NCI-H524 treated with DMSO at 0.1 percent for 48 hours (cell line): Measurements from ENCODE around the gene PTPRJ.
"Not testable (repeated sequence)": the region's sequence is repeated elsewhere in the genome, so short reads cannot be mapped to it uniquely, and the experiment has no call there.

Experiments used
- DNase-seq: peaks from one replicate; lab custom pipeline; 2025; lab: John Stamatoyannopoulos, UW

The PTPRJ gene

GRCh38 chr11:48165426-48165825, 185.1 kb downstream of the PTPRJ start:
- DNase-seq: no peak

GRCh38 chr11:48167380-48167779, 187.0 kb downstream of the PTPRJ start:
- no peak for DNase-seq

- no peak for DNase-seq
Measured at GRCh38 chr11:48168815-48169214, 188.5 kb downstream of the PTPRJ start.

DNA sequence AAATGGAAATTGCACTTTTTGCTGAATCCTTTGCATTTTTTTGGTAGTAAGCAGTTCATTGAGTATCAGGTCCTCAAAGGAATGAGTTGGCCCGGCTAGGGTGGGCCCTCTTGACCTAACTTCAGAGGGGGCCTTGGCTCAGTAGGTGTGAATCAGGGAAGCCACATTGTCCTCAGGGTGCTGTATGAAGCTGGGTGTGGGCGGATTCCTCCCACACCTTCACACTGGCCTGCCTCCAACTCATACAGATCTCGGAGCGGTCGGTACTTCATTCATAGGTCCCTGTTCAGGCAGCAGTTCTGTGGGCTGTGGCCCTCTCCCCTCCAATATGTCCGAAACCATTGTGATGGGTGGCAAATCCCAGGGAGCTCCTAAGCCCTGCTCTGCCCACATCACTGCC, 188.9 kb downstream of the PTPRJ start:
- no peak for DNase-seq

- DNase-seq: no peak
Measured at GRCh38 chr11:48169717-48170116, 189.4 kb downstream of the PTPRJ start.

DNA sequence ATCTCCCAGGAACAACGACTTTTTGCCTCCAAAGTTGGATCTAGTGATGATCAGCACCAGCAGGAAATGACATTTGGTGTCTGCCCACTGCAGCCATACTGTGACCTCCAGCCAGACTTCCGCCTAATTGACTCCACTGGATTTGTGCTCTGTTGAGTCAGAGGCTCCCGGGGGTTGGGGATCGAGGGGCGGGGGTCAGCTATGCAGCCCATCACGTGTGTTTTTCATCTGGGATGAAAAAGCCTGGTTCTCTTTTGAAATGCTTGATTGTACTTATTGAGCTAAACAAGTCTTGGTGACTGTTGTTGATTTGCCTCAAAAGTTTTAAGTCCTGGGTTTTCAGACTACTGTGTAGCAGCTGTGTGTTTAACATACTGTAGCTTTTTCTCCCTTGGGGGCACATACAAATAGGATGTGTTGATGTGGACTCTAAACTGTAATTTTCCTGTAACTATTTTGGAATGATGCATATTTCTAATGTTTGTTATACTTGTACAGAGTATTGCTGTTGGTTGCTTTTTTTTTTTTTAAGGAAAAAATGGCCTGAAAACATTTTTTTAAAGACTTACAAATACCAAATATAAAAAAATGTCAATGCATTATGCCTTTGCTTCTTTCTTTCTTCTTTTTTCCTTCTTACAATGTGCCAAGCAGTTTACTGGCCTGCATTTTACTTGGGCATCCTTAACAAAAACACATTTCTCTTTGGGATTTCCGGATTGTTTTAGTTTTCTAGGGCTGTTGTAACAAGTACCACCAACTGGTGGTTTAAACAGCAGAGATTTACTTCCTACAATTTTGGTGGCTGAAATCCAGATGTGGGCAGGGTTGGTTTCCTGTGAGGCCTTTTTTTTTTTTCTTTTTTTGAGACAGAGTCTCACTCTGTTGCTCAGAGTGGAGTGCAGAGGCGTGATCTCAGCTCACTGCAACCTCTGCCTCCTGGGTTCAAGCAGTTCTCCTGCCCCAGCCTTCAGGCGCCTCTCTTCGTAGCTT, 190.2 kb downstream of the PTPRJ start:
- no peak for DNase-seq

- no peak for DNase-seq
Measured at GRCh38 chr11:48172818-48173609, 192.7 kb downstream of the PTPRJ start.

DNA sequence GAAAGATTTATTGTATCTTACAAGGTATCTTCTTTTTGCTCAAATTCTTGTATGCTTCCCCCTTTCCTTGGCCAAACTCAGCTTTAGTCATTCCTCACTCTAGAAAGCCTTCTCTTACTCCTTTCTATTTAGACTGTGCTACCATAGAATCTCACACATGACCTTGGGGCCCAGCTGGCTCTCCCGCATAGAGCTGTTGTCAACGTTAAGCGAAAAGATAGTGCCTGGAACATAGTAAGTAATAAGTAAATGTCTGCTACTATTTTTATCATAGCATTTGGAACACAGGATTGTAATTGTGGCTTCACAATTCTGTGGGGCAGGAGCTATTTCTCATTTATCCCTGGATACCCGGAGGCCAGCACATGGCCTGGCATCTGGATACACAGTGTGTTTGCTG, 197.3 kb downstream of the PTPRJ start:
- no peak for DNase-seq

DNA sequence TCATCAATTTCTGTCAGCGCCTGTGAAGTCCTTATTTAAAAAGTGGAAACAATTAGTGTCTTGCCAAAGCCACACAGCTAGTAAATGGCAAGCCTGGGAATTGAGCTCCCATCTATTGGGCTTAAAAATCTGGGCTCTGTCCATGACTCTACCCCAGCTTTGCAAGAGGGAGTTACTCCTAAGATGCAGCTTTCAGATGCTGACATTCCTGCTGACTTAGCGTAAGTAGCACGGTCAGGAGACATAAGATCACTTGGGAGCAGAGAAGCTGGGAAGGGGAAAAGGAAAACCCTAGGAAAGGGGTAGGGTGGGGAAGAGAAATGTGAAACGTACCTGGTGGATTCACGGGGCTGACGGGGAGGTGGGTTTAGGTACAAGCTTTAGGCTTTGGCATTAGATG, 200.3 kb downstream of the PTPRJ start:
- DNase-seq: no peak

GRCh38 chr11:48182860-48183526, 202.6 kb downstream of the PTPRJ start:
- no peak for DNase-seq

DNA sequence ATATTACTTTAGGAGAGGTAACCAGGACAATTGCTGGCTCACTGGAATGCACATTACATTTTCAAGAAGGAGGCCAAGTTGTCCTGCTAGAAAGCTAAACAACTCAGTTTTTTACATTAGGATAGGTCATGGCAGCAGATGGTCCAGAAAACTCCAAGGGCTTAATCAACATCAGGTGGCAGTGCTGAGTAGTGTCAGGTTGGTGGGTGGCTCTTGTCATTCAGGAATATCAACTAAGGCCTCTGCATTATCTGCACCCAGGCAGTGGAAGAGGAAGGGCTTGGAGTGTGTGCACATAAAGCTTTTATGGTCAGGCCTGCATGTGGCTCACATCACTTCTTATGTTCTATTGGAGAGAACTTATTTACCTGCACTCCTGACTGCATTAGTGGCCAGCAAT, 204.1 kb downstream of the PTPRJ start:
- DNase-seq: no peak

GRCh38 chr11:48190906-48191654, 210.7 kb downstream of the PTPRJ start:
- DNase-seq: not testable (repeated sequence)

DNA sequence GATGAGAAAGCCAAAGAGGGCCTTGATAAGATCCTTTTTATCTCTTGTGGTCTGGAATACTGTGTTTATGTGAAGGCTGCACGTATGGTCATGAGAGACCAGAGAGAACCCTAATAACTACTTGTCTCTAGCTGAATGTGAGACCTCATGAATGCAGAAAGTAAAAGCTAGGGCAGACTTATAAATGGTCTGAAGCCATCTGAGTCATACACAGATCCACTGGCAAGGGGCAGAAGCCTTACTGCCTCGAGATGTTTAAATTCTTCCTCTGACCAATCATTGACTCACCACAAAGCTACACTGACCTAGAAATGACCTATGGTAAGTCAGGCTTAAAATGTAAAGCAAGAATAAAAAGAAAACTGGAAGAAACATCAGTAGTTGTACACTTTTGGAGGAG, 213.5 kb downstream of the PTPRJ start:
- DNase-seq: no peak

DNA sequence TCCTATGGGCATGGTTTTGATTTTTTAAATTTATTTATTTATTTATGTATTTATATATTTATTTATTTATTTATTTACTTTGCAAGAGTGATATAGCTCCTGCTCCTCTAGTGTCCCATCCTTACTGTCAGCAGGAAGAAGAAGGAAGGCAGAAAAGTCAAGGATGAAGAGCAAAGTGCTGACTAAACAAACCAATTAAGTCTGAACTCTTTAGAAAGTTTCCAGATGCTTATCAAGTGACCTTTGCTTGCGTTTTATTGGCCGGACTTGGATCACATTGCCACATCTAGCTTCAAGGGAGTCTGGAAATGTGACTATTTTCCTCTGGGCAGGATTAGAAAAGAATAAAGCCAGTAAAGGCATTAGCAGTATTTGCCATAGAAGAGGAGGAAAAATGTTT, 227.5 kb downstream of the PTPRJ start:
- DNase-seq: no peak

DNA sequence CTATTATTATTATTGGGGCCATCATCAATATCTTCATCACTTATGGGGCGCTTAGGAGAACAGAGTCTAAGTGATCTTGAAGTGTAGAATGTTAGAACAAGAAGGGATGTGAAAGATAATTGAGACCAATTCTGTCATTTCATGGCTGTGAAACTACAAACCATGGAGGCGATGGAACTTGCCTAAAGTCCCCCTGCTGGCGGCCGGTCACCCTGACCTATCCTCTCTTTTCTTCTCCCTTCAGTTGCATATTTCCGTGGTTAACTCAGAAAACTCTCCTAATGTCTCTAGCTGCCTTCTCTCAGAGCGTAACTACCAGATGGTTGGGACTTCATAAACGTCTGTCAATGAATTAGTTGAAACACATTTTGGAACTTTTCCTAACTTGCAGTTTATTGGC, 229.7 kb downstream of the PTPRJ start:
- no peak for DNase-seq

- DNase-seq: no peak
Measured at GRCh38 chr11:48216510-48216909, 236.2 kb downstream of the PTPRJ start, which contains the start of gene OR4B1. TSS of gene OR4B1 (plus strand) at chr11:48216810. CDS start at chr11:48216810, 0 bp downstream.
